HG03280 (cell line): ENCODE data around the gene MORC4.
"Not testable (repeated sequence)": the region's sequence is repeated elsewhere in the genome, so short reads cannot be mapped to it uniquely, and the experiment has no call there.

Experiments used
- ATAC-seq: cut with Tn5 transposase; IDR thresholded peaks from one replicate; pipeline ENCODE4 v1.9.1; 2021; ENCODE audit warnings: mild to moderate bottlenecking, moderate library complexity; ENCODE audit not compliant: unreplicated experiment

Gene MORC4

GRCh38 chrX:107000013-107000515, at the start of gene MORC4:
TSS of gene MORC4 (minus strand) at chrX:107000212. CDS start at chrX:106999969, 243 bp downstream.
- peak; percentile 80 for ATAC-seq

DNA sequence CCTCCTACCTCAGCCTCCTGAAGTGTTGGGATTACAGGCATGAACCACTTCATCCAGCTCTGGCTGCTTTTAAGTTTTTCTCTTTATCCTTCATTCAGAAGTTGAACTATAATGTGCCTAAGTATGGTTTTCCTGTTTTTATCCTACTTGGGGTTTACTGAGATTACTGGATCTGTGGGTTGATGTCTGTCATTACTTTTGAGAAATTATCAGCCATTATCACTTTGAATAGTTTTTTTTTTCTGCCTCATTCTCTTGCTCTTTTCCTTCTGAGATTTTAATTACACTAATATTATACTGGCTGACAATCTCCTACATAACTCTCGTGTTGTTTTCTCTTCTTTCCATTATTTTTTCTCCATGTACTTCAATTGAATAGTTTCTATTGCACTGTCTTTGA, 47.6 kb upstream of the MORC4 start:
- ATAC-seq, result no peak

DNA sequence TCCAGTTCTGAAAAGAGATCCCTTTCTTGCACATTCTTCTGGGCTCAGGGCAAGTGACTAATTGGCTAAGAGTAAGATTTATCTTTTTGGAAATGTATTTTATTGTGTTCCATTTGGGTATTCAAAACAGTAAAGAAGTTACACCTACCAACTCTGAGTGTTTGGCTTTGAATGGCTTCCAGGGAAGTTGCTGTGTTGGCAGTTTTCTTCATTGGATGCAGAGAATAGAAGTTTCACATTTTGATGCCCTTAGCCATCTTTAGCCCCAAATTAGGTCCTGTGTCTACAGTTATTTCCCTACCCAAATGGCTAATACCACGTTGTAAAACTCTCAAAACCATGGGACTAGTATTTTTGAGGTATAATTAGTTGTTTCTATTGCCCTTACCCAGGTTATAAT, 29.7 kb upstream of the MORC4 start:
- ATAC-seq, result no peak

DNA sequence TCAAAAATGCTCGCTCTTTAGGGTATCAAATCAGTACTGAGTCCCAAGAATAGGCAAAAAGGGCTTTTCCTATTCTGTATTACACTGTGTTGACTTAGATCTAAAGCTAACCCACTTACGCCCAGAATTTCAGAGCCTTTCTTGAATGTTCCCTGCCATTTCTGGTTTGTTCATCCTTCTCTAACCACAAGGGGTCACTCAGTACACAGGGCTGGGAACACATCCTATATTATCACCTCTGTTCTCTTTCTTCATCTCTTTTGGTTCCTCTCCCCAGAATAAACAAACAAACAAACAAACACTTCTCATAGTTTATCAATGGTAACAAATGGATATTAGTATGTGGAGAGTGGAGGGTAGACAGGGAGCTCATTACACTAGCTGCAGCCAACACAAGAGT, 25.5 kb upstream of the MORC4 start:
- ATAC-seq, result no peak

- ATAC-seq, result no peak
Observed at GRCh38 chrX:107014936-107015335, 14.9 kb upstream of the MORC4 start.

DNA sequence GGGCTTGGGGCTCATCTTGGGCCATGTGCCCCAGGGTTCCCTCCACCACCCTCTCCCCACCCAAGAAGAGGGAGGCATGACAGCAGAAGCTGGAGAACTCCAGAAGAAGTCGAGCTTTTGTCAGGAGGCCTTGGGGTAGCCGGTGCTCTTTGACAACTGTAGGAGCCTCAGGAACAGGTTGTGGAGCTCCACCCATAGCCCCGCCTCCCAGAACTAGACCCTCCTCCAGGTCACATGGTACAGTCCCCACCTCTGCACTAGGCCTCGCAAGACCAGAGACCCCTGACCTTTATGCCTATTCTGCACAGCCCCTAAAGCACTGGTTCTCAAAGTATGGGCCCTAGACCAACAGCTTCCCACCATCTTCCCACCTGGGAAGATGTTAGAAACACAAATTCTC, 8.0 kb upstream of the MORC4 start:
- ATAC-seq, result no peak

GRCh38 chrX:106999002-106999975, 723 bp downstream of the MORC4 start:
- peak; percentile 43 for ATAC-seq

DNA sequence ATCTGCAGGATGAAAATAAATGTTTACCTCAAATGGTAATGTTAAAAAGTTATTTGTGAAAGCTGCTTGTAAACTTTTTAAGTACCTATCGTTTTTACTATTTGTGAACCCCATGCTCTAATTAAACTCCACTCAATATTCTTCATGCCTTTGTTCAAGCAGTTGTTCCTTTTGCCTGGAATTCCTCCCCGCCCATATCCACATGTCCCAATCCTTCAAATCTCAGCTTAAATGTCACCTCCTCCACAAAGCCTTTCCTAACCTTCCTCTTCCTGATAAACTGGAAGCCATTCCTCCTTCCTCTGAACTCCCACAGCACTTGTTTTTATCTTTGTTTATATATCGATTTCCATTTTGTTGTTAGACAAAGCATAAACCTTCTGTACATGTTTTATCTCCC, 2.4 kb downstream of the MORC4 start:
- ATAC-seq, result no peak

- ATAC-seq, result no peak
Observed at GRCh38 chrX:106995678-106996077, 4.3 kb downstream of the MORC4 start.

DNA sequence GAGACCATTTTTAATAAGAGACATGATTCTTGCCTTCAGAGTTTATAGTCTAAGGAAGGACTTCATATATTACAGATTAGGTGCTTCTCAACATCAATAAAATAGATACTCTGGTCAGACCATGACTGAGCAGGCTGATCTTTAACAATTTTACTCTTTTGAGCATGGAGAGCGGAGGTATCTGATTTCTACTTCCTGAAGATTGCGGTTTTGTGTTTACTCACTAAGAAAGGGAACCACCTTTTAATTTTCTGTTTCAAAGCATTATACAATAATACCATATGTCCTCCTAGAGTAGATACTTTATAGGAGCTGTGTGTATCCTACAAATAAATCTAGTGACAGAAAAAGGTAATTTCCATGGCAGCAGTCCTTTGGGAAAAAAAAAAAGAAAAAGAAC, 12.5 kb downstream of the MORC4 start:
- ATAC-seq, result no peak

DNA sequence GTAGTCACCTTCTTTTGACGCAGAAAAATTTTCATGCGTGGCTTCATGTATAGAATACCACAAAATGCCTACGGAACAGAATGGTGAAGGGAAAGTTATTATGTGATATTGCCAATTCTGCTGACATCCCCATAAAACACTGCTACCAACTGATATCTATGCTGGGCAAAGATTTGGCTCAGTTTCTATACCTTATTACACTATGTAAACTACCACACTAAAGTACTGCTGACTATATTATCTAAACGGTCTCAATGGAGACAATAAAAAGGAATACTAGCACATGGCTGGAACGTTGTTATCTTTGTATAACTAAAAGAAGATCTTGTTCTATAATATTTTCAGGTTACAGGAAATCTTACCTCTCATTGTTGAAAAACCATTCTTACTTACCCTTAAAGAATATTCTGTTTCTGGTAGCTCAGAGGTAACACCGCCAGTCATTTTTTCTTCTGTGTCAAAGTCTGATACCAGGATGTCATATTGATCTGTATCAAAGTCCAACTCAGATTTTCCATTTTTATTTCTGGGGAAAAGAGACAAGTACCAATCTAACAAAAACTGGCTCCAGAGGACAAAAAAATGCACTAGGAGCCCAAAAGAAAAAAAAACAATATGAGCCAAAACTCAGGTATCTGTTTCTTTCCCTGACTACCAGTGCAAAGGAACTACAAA, 18.9 kb downstream of the MORC4 start:
- no peak for ATAC-seq

- ATAC-seq, result no peak
Observed at GRCh38 chrX:106976416-106976815, 23.6 kb downstream of the MORC4 start.

- no peak for ATAC-seq
Observed at GRCh38 chrX:106973433-106974149, 26.4 kb downstream of the MORC4 start.

DNA sequence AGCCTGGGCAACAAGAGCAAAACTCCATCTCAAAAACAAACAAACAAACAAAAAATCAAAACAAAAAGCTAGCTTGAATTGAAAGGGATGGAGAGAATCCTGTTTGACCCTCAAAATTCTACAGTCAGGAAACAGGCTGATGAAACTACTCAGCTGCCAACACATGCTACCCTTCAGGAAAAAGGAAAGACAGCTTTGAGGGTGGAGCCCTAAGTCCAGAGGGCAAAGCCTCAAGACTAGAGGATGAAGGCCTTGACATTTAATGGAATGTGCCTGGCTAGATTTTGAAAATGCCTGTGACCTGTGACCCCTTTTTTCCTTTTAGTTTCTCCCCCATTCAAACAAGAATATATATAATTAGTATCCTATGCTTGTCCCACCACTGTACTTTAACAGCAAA, 27.1 kb downstream of the MORC4 start:
- no peak for ATAC-seq

DNA sequence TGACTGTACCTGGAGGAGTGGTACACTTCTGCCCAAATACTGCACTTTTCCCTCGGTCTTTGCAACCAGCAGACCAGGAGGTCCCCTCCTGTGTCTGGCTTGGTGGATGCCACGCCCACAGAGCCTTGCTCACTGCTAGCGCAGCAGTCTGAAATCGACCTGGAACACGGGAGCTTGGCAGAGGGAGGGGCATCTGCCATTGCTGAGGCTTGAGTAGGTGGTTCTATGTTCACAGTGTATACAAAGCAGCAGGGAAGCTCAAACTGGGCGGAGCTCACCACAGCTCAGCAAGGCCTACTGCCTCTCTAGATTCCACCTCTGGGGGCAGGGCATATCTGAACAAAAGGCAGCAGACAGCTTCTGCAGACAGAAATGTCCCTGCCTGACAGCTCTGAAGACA, 33.5 kb downstream of the MORC4 start:
- not testable (repeated sequence) for ATAC-seq

- no peak for ATAC-seq
Observed at GRCh38 chrX:106964290-106964689, 35.7 kb downstream of the MORC4 start.

DNA sequence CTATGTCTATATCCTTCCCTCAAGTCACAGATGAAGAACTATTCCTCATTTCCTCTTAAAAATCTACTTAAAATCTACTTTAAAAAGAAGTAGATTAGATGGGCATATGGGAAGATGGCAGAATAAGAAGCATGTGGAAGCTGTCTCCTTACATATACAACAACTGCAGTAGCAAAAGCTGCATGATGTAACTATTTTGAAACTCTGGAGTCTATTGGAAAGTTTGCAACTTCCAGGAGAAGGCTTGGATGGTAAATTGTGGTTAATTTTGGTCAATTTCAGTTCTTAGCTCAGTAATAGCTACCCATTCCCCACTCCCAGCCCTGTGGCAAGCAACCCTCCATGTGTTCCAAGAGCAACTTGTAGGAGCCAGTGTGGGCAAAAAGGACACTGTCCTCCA, 36.9 kb downstream of the MORC4 start:
- ATAC-seq, result no peak

- no peak for ATAC-seq
Observed at GRCh38 chrX:106959901-106960300, 40.1 kb downstream of the MORC4 start.

- ATAC-seq, result no peak
Observed at GRCh38 chrX:106957856-106958255, 42.2 kb downstream of the MORC4 start.

DNA sequence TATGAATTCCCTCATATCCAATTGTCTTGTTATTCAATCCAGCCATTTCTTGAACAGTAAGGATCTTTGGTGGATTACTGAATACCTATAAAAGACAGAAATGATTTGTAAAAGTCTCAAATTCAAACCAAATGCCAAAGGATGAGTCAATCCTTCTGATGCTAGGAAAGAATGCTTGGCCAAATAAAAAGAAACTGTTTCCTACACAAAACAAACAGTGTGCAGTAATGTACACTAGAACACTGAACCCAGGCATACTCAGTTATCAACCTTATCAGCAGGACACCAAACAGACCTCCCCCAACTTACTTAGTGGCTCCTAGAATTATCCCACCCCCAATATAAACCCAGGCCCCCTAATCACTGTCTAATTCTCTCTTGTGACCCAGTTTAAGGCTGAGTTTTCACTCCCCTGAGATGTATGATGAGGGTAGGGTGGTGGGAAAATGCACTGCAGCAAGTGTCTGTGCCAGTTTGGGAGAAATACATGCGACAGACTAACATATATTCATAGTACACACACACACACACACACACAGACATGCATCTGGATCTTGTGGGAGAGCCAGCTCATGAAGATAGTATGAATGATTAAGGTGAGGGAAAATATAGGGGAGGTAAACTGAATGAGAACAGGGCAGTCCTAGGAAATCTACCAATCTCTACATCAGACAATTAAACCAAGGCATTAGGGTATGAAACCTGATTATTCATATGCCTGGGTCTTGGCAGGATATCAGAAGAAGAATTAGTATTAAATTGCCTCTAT, 44.8 kb downstream of the MORC4 start:
- no peak for ATAC-seq

DNA sequence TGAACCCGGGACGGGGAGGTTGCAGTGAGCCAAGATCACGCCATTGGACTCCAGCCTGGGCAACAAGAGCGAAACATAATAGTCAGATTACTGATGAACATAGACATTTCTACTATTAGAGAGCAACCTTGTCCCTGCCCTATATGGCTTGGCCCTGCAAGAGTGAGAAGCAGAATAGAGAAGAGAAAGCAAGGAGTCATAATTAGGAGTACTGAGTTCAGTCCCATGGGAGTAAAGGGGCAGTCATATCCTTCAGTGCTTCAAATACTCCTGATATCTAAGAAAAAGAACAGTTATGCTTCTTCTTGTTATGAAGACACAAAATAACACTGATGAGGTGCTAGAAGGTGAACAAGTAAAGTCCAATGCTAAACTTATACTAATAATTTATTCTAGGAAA, 46.0 kb downstream of the MORC4 start:
- ATAC-seq, result no peak
